IMR-90 (cell line): ENCODE results near the gene IGLL5. TPM values are rescaled to one million over a fixed set of nuclear protein-coding genes. Genes with fewer than 3 reads are reported as not detected.

Experiments
- ATAC-seq: fragments of 200-7000 bp; cut with Tn5 transposase; 2 replicates; pipeline ENCODE4 v1.9.1; 2020; ENCODE audit warnings: low read depth, mild to moderate bottlenecking, moderate library complexity
- BruUV-seq: library from RNA; stranded (reverse); fragments of 400-500 nt; replicated peaks from 2 replicates; lab custom pipeline; 2021; lab: Mats Ljungman, UMichigan
- CTCF ChIA-PET: fragments of 300-600 bp; formaldehyde crosslinking; extraction: SDS; loops from one replicate; lab custom pipeline; 2021; ENCODE audit warnings: antibody characterized with exemption; lab: Yijun Ruan, JAX
- POLR2A ChIA-PET: fragments of 300-600 bp; sonication (Branson Sonifier 250); formaldehyde crosslinking; loops from one replicate; lab custom pipeline; 2022; ENCODE audit warnings: antibody characterized with exemption; ENCODE audit not compliant: unreplicated experiment; lab: Charles Lee
- DNase-seq: peaks from one replicate; pipeline ENCODE4 v3.0.0; 2013
- H2AFZ ChIP-seq: replicated peaks from 2 replicates; pipeline ENCODE3; 2013; ENCODE audit warnings: low read length, mild to moderate bottlenecking; ENCODE audit not compliant: poor library complexity
- H2AK5ac ChIP-seq: 2 replicates; pipeline ENCODE4 v1.6.1; 2013; ENCODE audit warnings: low read depth, low read length, inconsistent platforms
- H2AK9ac ChIP-seq: replicated peaks from 2 replicates; pipeline ENCODE3; 2013; ENCODE audit warnings: mild to moderate bottlenecking, low read depth, low read length, moderate library complexity; ENCODE audit not compliant: poor library complexity
- H2BK120ac ChIP-seq: 2 replicates; pipeline ENCODE4 v1.6.1; 2013; ENCODE audit warnings: low read depth, low read length, inconsistent platforms
- H2BK15ac ChIP-seq: 3 replicates; pipeline ENCODE4 v1.6.1; 2013; ENCODE audit warnings: low read depth, low read length, inconsistent platforms
- H2BK20ac ChIP-seq: 2 replicates; pipeline ENCODE4 v1.6.1; 2013; ENCODE audit warnings: low read depth, mild to moderate bottlenecking, inconsistent platforms, low read length, moderate library complexity
- H2BK5ac ChIP-seq: 2 replicates; pipeline ENCODE4 v1.6.1; 2013; ENCODE audit warnings: mild to moderate bottlenecking, low read depth, low read length, inconsistent platforms; ENCODE audit not compliant: poor library complexity, severe bottlenecking
- H3K14ac ChIP-seq: replicated peaks from 2 replicates; pipeline ENCODE4 v1.6.1; 2013; ENCODE audit warnings: low read depth, low read length, inconsistent platforms
- H3K18ac ChIP-seq: 2 replicates; pipeline ENCODE4 v1.6.1; 2013; ENCODE audit warnings: low read depth, low read length, control low read depth
- H3K23ac ChIP-seq: 2 replicates; pipeline ENCODE4 v1.6.1; 2013; ENCODE audit warnings: low read depth, low read length, inconsistent platforms
- H3K27ac ChIP-seq: 2 replicates; pipeline ENCODE4 v1.5.1; 2013; ENCODE audit warnings: mild to moderate bottlenecking, control low read depth, low read length; ENCODE audit not compliant: insufficient read depth
- H3K27me3 ChIP-seq: 2 replicates; pipeline ENCODE4 v1.6.1; 2013; ENCODE audit warnings: low read length; ENCODE audit not compliant: control insufficient read depth, insufficient read depth
- H3K36me3 ChIP-seq: 2 replicates; pipeline ENCODE4 v1.6.1; 2013; ENCODE audit warnings: low read length, mixed read lengths; ENCODE audit not compliant: control insufficient read depth, insufficient read depth
- H3K4ac ChIP-seq: 2 replicates; pipeline ENCODE4 v1.6.1; 2013; ENCODE audit warnings: low read depth, low read length, inconsistent platforms
- H3K4me1 ChIP-seq: 2 replicates; pipeline ENCODE4 v1.6.1; 2013; ENCODE audit warnings: low read length, mixed read lengths; ENCODE audit not compliant: control insufficient read depth, insufficient read depth
- H3K4me2 ChIP-seq: 2 replicates; pipeline ENCODE4 v1.6.1; 2013; ENCODE audit warnings: low read depth, mild to moderate bottlenecking, control low read depth, low read length, moderate library complexity
- H3K4me3 ChIP-seq: 2 replicates; pipeline ENCODE4 v1.5.1; 2013; ENCODE audit warnings: low read depth, mild to moderate bottlenecking, control low read depth, low read length, moderate library complexity; ENCODE audit not compliant: insufficient read depth
- H3K56ac ChIP-seq: 2 replicates; pipeline ENCODE4 v1.6.1; 2013; ENCODE audit warnings: low read length, inconsistent platforms; ENCODE audit not compliant: insufficient read depth; ENCODE audit errors: extremely low read depth
- H3K79me1 ChIP-seq, 2 experiments: 2 replicates each; pipeline ENCODE4 v1.6.1; 2013; ENCODE audit warnings: low read length in 2 of 2, inconsistent platforms in 1 of 2, low read depth in 1 of 2
- H3K9ac ChIP-seq: 2 replicates; pipeline ENCODE4 v1.6.1; 2013; ENCODE audit warnings: low read depth, low read length, control low read depth
- H3K9me1 ChIP-seq: 2 replicates; pipeline ENCODE4 v1.6.1; 2013; ENCODE audit warnings: low read length, inconsistent platforms; ENCODE audit not compliant: insufficient read depth
- H3K9me3 ChIP-seq: 2 replicates; pipeline ENCODE4 v1.6.1; 2013; ENCODE audit warnings: low read length; ENCODE audit not compliant: control insufficient read depth, insufficient read depth
- H4K20me1 ChIP-seq: 2 replicates; pipeline ENCODE4 v1.6.1; 2013; ENCODE audit warnings: low read length, inconsistent platforms; ENCODE audit not compliant: insufficient read depth
- H4K5ac ChIP-seq: 2 replicates; pipeline ENCODE4 v1.6.1; 2013; ENCODE audit warnings: mild to moderate bottlenecking, low read depth, low read length, control low read depth
- H4K8ac ChIP-seq, 2 experiments: 2 replicates each; pipeline ENCODE4 v1.6.1; 2013; ENCODE audit warnings: low read depth in 2 of 2, low read length in 2 of 2, control low read depth in 1 of 2, inconsistent platforms in 1 of 2
- H4K91ac ChIP-seq: 2 replicates; pipeline ENCODE4 v1.6.1; 2013; ENCODE audit warnings: low read depth, low read length, inconsistent platforms; ENCODE audit not compliant: insufficient read depth
- CEBPB ChIP-seq: IDR thresholded peaks from 2 replicates; pipeline ENCODE4 v1.6.1; 2012; ENCODE audit warnings: low read depth, low read length, improper control_type of control experiment
- CHD1 ChIP-seq: IDR thresholded peaks from 2 replicates; pipeline ENCODE4 v1.6.1; 2012; ENCODE audit warnings: low read depth, low read length, improper control_type of control experiment
- CTCF ChIP-seq: conservative IDR thresholded peaks from 2 replicates; pipeline ENCODE4 v1.5.1; 2012; ENCODE audit warnings: mild to moderate bottlenecking, low read depth, low read length, improper control_type of control experiment
- ELK1 ChIP-seq: fragments of 150-350 bp; IDR thresholded peaks from 2 replicates; pipeline ENCODE4 v1.6.1; 2016; ENCODE audit warnings: low read depth, mild to moderate bottlenecking, low read length, moderate library complexity, borderline replicate concordance
- FOS ChIP-seq: fragments of 150-350 bp; IDR thresholded peaks from 2 replicates; pipeline ENCODE4 v1.6.1; 2016; ENCODE audit warnings: low read depth, low read length
- MAFK ChIP-seq: IDR thresholded peaks from 2 replicates; pipeline ENCODE4 v1.6.1; 2012; ENCODE audit warnings: low read depth, low read length, improper control_type of control experiment
- MXI1 ChIP-seq: IDR thresholded peaks from 2 replicates; pipeline ENCODE4 v1.6.1; 2012; ENCODE audit warnings: low read depth, mild to moderate bottlenecking, low read length, moderate library complexity, borderline replicate concordance
- NFE2L2 ChIP-seq: fragments of 150-350 bp; IDR thresholded peaks from 2 replicates; pipeline ENCODE4 v1.6.1; 2016; ENCODE audit warnings: low read depth, mild to moderate bottlenecking, low read length
- POLR2A ChIP-seq: IDR thresholded peaks from 2 replicates; pipeline ENCODE4 v1.6.1; 2012; ENCODE audit warnings: mild to moderate bottlenecking, low read depth, low read length
- RAD21 ChIP-seq: IDR thresholded peaks from 2 replicates; pipeline ENCODE4 v1.6.1; 2012; ENCODE audit warnings: low read length, improper control_type of control experiment
- RCOR1 ChIP-seq: IDR thresholded peaks from 2 replicates; pipeline ENCODE4 v1.6.1; 2012; ENCODE audit warnings: mild to moderate bottlenecking, low read length, improper control_type of control experiment; ENCODE audit not compliant: insufficient replicate concordance
- RFX5 ChIP-seq: IDR thresholded peaks from 2 replicates; pipeline ENCODE4 v1.8.0; 2012; ENCODE audit warnings: low read depth, mild to moderate bottlenecking, low read length, moderate library complexity
- SMC3 ChIP-seq: fragments of 150-350 bp; IDR thresholded peaks from 2 replicates; pipeline ENCODE4 v1.6.1; 2016; ENCODE audit warnings: low read depth, mild to moderate bottlenecking, antibody characterized with exemption, low read length, moderate library complexity
- USF2 ChIP-seq: fragments of 150-350 bp; IDR thresholded peaks from 2 replicates; pipeline ENCODE4 v1.6.1; 2017; ENCODE audit warnings: mild to moderate bottlenecking, antibody characterized with exemption, low read length, low read depth
- WGBS, 2 experiments: methylation state at CpG; one replicate each; pipeline versions ENCODE4 v1.1.5 to v1.1.7; 2013; ENCODE audit warnings: missing lambda C conversion rate in 2 of 2; ENCODE audit not compliant: insufficient read length in 1 of 2; ENCODE audit errors: extremely low coverage in 2 of 2; 5-methylcytosine and 5-hydroxymethylcytosine counted together
- dilution Hi-C: fragments of 300-500 bp; cut with HindIII; formaldehyde crosslinking; loops from one replicate; pipeline ENCODE4 v1.14.3; 2018; ENCODE audit warnings: low sequenced_read_pairs; ENCODE audit not compliant: unreplicated experiment
- in situ Hi-C: fragments of 300-500 bp; cut with MboI; formaldehyde crosslinking; loops from 3 replicates; pipeline ENCODE4 v1.14.3; 2019; ENCODE audit warnings: low sequenced_read_pairs, inconsistent platforms, mixed read lengths
- intact Hi-C: fragments of 100-400 bp; cut with micrococcal nuclease; formaldehyde crosslinking; loops from 2 replicates; pipeline ENCODE4 v1.10.0; 2022
- polyA plus RNA-seq, 3 experiments: library from polyadenylated mRNA; depleted of rRNA; stranded (reverse); fragments of >200 nt; gene quantifications; 2 replicates each; pipeline ENCODE4 v1.2.3, GENCODE V29; 2012; ENCODE audit warnings: low replicate concordance in 1 of 3
- total RNA-seq: library from RNA; depleted of rRNA; stranded (reverse); fragments of >200 nt; gene quantifications from 2 replicates; pipeline ENCODE4 v1.2.3, GENCODE V29; 2012

IGLL5 gene
- total and polyA plus RNA-seq, 2 of the 4 experiments (the other 2 are of a cell fraction) = not detected

- Histone ChIP-seq H3K4me1 (no peaks in the 10 kb centered on the region), H3K4me3 (no peak overlapping the region), H4K5ac (no peak overlapping the region), H4K20me1 (no peaks in the 10 kb centered on the region), H3K36me3 (no peaks in the 10 kb centered on the region), H3K27me3 (peaks cover 6% of the 10 kb centered on the region), H3K9me1 (no peaks in the 10 kb centered on the region), H3K56ac (no peak overlapping the region), H3K79me1 (no peaks in the 10 kb centered on the region), H3K9ac (no peak overlapping the region), H3K14ac (no peak overlapping the region), H4K8ac (no peak overlapping the region), H2BK15ac (no peak overlapping the region), H3K23ac (no peak overlapping the region), H2AFZ (no peak overlapping the region), H2AK9ac (no peak overlapping the region), H3K18ac (no peak overlapping the region), H3K27ac (no peak overlapping the region), H2BK5ac (no peak overlapping the region), H3K9me3 (no peaks in the 10 kb centered on the region), H2BK120ac (no peak overlapping the region), H2AK5ac (no peak overlapping the region), H3K4ac (no peak overlapping the region), H2BK20ac (no peak overlapping the region), H3K4me2 (no peak overlapping the region), H4K91ac (no peak overlapping the region)
- TF ChIP-seq FOS = no peak
- no peak for TF ChIP-seq USF2
- TF ChIP-seq CEBPB = no peak
- TF ChIP-seq CHD1 = no peak
- TF ChIP-seq MAFK = no peak
- TF ChIP-seq RAD21 = no peak
- no peak for TF ChIP-seq RCOR1
- no peak for TF ChIP-seq NFE2L2
- no peak for TF ChIP-seq SMC3
- TF ChIP-seq POLR2A = no peak
- TF ChIP-seq MXI1 = no peak
- TF ChIP-seq CTCF = no peak
- TF ChIP-seq ELK1 = no peak
- TF ChIP-seq RFX5 = no peak
- no TSS peak for BruUV-seq
- in situ Hi-C loops = no loop called here
- 61% methylated on average over 3 of the region's 15 CpGs; no CpG with 5 or more reads in 1 of the 2 experiments for WGBS, 2 experiments
- ATAC-seq (no peak), DNase-seq (no peak)
- dilution Hi-C loops = no loop called here
- intact Hi-C loops = no loop called here
- ChIA-PET CTCF (no interaction called here), POLR2A (interaction anchor here (0.6 kb wide), 1 partner anchor 104 kb away, joined by 3 read pairs; no protein-coding TSS in a partner anchor)
Measured at GRCh38 chr22:22936180-22936914, 48.7 kb downstream of the IGLL5 start.
